CD4-positive, alpha-beta memory T cell (primary cell): Measurements from ENCODE around the gene TACC2. TPM values are rescaled to one million over a fixed set of nuclear protein-coding genes. Genes with fewer than 3 reads are reported as not detected.
"Not testable (repeated sequence)": the region's sequence is repeated elsewhere in the genome, so short reads cannot be mapped to it uniquely, and the experiment has no call there.

Experiments
- CTCF ChIA-PET: fragments of 350-600 bp; sonication (Branson Sonifier 250); formaldehyde crosslinking; loops from one replicate; lab custom pipeline; 2021; ENCODE audit warnings: inconsistent platforms; ENCODE audit not compliant: partially characterized antibody; lab: Charles Lee
- POLR2A ChIA-PET: fragments of 350-600 bp; sonication (Branson Sonifier 250); formaldehyde crosslinking; loops from one replicate; lab custom pipeline; 2021; ENCODE audit not compliant: partially characterized antibody; lab: Charles Lee
- DNase-seq, 5 donors: peaks; one replicate each; pipeline versions ENCODE4 v3.0.0 to v3.0.0-alpha.2; 2020 to 2022; ENCODE audit warnings: mixed read lengths in 1 of 5
- H3K27ac ChIP-seq: one replicate; pipeline ENCODE4 v1.7.0; 2013; ENCODE audit warnings: low read depth, low read length
- H3K27me3 ChIP-seq: 2 replicates; pipeline ENCODE4 v1.7.0; 2013; ENCODE audit warnings: mild to moderate bottlenecking, low read length, moderate library complexity; ENCODE audit not compliant: insufficient read depth
- H3K36me3 ChIP-seq: 2 replicates; pipeline ENCODE4 v1.7.0; 2013; ENCODE audit warnings: mild to moderate bottlenecking, low read length, moderate library complexity; ENCODE audit not compliant: insufficient read depth
- H3K4me1 ChIP-seq: 2 replicates; pipeline ENCODE4 v1.7.0; 2013; ENCODE audit warnings: mild to moderate bottlenecking, low read length, moderate library complexity; ENCODE audit not compliant: insufficient read depth
- H3K4me3 ChIP-seq, 2 donors: one replicate each; pipeline ENCODE4 v1.7.0; 2013; ENCODE audit warnings: low read length in 2 of 2, mild to moderate bottlenecking in 1 of 2
- H3K9me3 ChIP-seq, 2 donors: one replicate each; pipeline ENCODE4 v1.7.0; 2013; ENCODE audit warnings: low read length in 2 of 2, control low read depth in 1 of 2; ENCODE audit not compliant: control insufficient read depth in 1 of 2
- H3K27ac Mint-ChIP-seq, 7 donors: one replicate each; pipeline ENCODE4 v1.8.0; 2020 to 2021; ENCODE audit warnings: mixed read lengths in 7 of 7, mild to moderate bottlenecking in 6 of 7, inconsistent platforms in 3 of 7, moderate library complexity in 3 of 7
- H3K27me3 Mint-ChIP-seq, 2 donors: one replicate each; pipeline ENCODE4 v1.8.0; 2020 to 2021; ENCODE audit warnings: mixed read lengths in 2 of 2
- H3K36me3 Mint-ChIP-seq, 2 donors: one replicate each; pipeline ENCODE4 v1.8.0; 2020 to 2021; ENCODE audit warnings: mixed read lengths in 2 of 2, inconsistent platforms in 1 of 2, mild to moderate bottlenecking in 1 of 2
- H3K4me1 Mint-ChIP-seq, 4 donors: one replicate each; pipeline ENCODE4 v1.8.0; 2020 to 2021; ENCODE audit warnings: mixed read lengths in 4 of 4, mild to moderate bottlenecking in 1 of 4
- H3K4me3 Mint-ChIP-seq, 8 donors: one replicate each; pipeline ENCODE4 v1.8.0; 2020 to 2021; ENCODE audit warnings: mixed read lengths in 8 of 8, mild to moderate bottlenecking in 7 of 8, moderate library complexity in 6 of 8, inconsistent platforms in 3 of 8
- H3K9me3 Mint-ChIP-seq, 8 donors: one replicate each; pipeline ENCODE4 v1.8.0; 2020 to 2021; ENCODE audit warnings: mixed read lengths in 8 of 8, mild to moderate bottlenecking in 5 of 8, inconsistent platforms in 3 of 8, moderate library complexity in 1 of 8
- intact Hi-C: fragments of 100-400 bp; cut with micrococcal nuclease; formaldehyde crosslinking; loops from one replicate; pipeline ENCODE4 v1.15.1; 2023
- polyA plus RNA-seq, 2 donors: library from polyadenylated mRNA; unstranded; fragments of 300-500 nt; fragmentation: Illumina TruSeq; gene quantifications; one replicate each; pipeline ENCODE4 v1.2.3, GENCODE V29; 2021
- total RNA-seq, 2 experiments: library from RNA; stranded (reverse); gene quantifications; one replicate each; pipeline ENCODE4 v1.2.3, GENCODE V29; 2021

TACC2 gene
- total and polyA plus RNA-seq, 4 experiments from 2014 or later, result not detected

GRCh38 chr10:122108786-122109185 is 119.8 kb downstream of the TACC2 start:
- H3K27ac ChIP-seq, CTCF ChIA-PET, DNase-seq, POLR2A ChIA-PET, H3K4me3 Mint-ChIP-seq, H3K27ac Mint-ChIP-seq, H3K4me1 Mint-ChIP-seq, H3K9me3 Mint-ChIP-seq, H3K4me3 ChIP-seq, H3K36me3 ChIP-seq, intact Hi-C loops, H3K9me3 ChIP-seq, H3K36me3 Mint-ChIP-seq, H3K27me3 ChIP-seq, H3K4me1 ChIP-seq: not testable (repeated sequence)
- H3K27me3 Mint-ChIP-seq, result peaks cover 17 to 23% of the 10 kb centered on the region in 2 donors

GRCh38 chr10:122112021-122112616 is 123.2 kb downstream of the TACC2 start:
- Histone ChIP-seq H3K4me3 (no peak overlapping the region), H3K27ac (no peak overlapping the region), H3K27me3 (peaks cover 12% of the 10 kb centered on the region), H3K36me3 (no peaks in the 10 kb centered on the region), H3K4me1 (no peaks in the 10 kb centered on the region), H3K9me3 (no peaks in the 10 kb centered on the region)
- POLR2A ChIA-PET, result no interaction called here
- H3K9me3 Mint-ChIP-seq, result peaks cover 0 to 2% (median 0%) of the 10 kb centered on the region in 8 donors
- H3K36me3 Mint-ChIP-seq, result no peaks in the 10 kb centered on the region
- intact Hi-C loops, result no loop called here
- DNase-seq, result no peak
- peaks cover 35 to 44% of the 10 kb centered on the region in 2 donors for H3K27me3 Mint-ChIP-seq
- CTCF ChIA-PET, result no interaction called here
- no peak overlapping the region for H3K4me3 Mint-ChIP-seq
- H3K27ac Mint-ChIP-seq, result no peak overlapping the region
- peaks cover 0 to 11% (median under 1%) of the 10 kb centered on the region in 4 donors for H3K4me1 Mint-ChIP-seq

GRCh38 chr10:122112625-122113160 is 123.7 kb downstream of the TACC2 start:
- no peaks in the 10 kb centered on the region for H3K36me3 ChIP-seq
- Mint-ChIP-seq H3K4me3 (no peak overlapping the region), H3K27me3 (peaks cover 37 to 44% of the 10 kb centered on the region in 2 donors), H3K27ac (no peak overlapping the region), H3K36me3 (no peaks in the 10 kb centered on the region), H3K4me1 (peaks cover 0 to 11% (median under 1%) of the 10 kb centered on the region in 4 donors), H3K9me3 (peaks cover 0 to 2% (median 0%) of the 10 kb centered on the region in 8 donors)
- no peaks in the 10 kb centered on the region for H3K9me3 ChIP-seq
- POLR2A ChIA-PET, result no interaction called here
- H3K4me3 ChIP-seq, result no peak overlapping the region
- no peak overlapping the region for H3K27ac ChIP-seq
- H3K27me3 ChIP-seq, result peaks cover 12% of the 10 kb centered on the region
- CTCF ChIA-PET, result no interaction called here
- H3K4me1 ChIP-seq, result no peaks in the 10 kb centered on the region
- intact Hi-C loops, result no loop called here
- no peak for DNase-seq

GRCh38 chr10:122113161-122113944 is 124.4 kb downstream of the TACC2 start:
- Mint-ChIP-seq H3K27me3 (peaks cover 38 to 44% of the 10 kb centered on the region in 2 donors), H3K27ac (no peak overlapping the region), H3K4me3 (peak overlapping the region in 2 of 8 donors; percentile 64 to 77), H3K4me1 (peaks cover 0 to 11% (median under 1%) of the 10 kb centered on the region in 4 donors), H3K36me3 (no peaks in the 10 kb centered on the region), H3K9me3 (peaks cover 0 to 2% (median 0%) of the 10 kb centered on the region in 8 donors)
- H3K36me3 ChIP-seq, result no peaks in the 10 kb centered on the region
- H3K9me3 ChIP-seq, result no peaks in the 10 kb centered on the region
- intact Hi-C loops, result no loop called here
- no peaks in the 10 kb centered on the region for H3K4me1 ChIP-seq
- H3K27me3 ChIP-seq, result peaks cover 12% of the 10 kb centered on the region
- no peak overlapping the region for H3K4me3 ChIP-seq
- POLR2A ChIA-PET, result no interaction called here
- H3K27ac ChIP-seq, result no peak overlapping the region
- CTCF ChIA-PET, result no interaction called here
- DNase-seq, result no peak

GRCh38 chr10:122113945-122114747 is 125.2 kb downstream of the TACC2 start:
- Histone ChIP-seq H3K4me1 (no peaks in the 10 kb centered on the region), H3K9me3 (no peaks in the 10 kb centered on the region), H3K27me3 (peaks cover 12% of the 10 kb centered on the region), H3K36me3 (no peaks in the 10 kb centered on the region), H3K27ac (no peak overlapping the region), H3K4me3 (no peak overlapping the region)
- Mint-ChIP-seq H3K4me3 (peak overlapping the region in 2 of 8 donors; percentile 64 to 77), H3K27me3 (peaks cover 38 to 44% of the 10 kb centered on the region in 2 donors), H3K9me3 (peaks cover 0 to 2% (median 0%) of the 10 kb centered on the region in 8 donors), H3K4me1 (peaks cover 0 to 11% (median under 1%) of the 10 kb centered on the region in 4 donors), H3K27ac (no peak overlapping the region), H3K36me3 (no peaks in the 10 kb centered on the region)
- no peak for DNase-seq
- CTCF ChIA-PET, result no interaction called here
- POLR2A ChIA-PET, result no interaction called here
- intact Hi-C loops, result no loop called here

GRCh38 chr10:122115874-122116273 is 126.9 kb downstream of the TACC2 start:
- ChIA-PET POLR2A (no interaction called here), CTCF (no interaction called here)
- peaks cover 0 to 11% (median under 1%) of the 10 kb centered on the region in 4 donors for H3K4me1 Mint-ChIP-seq
- H3K4me3 Mint-ChIP-seq, result no peak overlapping the region
- H3K36me3 Mint-ChIP-seq, result no peaks in the 10 kb centered on the region
- H3K4me1 ChIP-seq, result no peaks in the 10 kb centered on the region
- H3K9me3 Mint-ChIP-seq, result peaks cover 0 to 1% (median 0%) of the 10 kb centered on the region in 8 donors
- no peaks in the 10 kb centered on the region for H3K9me3 ChIP-seq
- intact Hi-C loops, result no loop called here
- no peak for DNase-seq
- peaks cover 12% of the 10 kb centered on the region for H3K27me3 ChIP-seq
- H3K27ac ChIP-seq, result no peak overlapping the region
- H3K27me3 Mint-ChIP-seq, result peaks cover 33 to 36% of the 10 kb centered on the region in 2 donors
- no peaks in the 10 kb centered on the region for H3K36me3 ChIP-seq
- H3K27ac Mint-ChIP-seq, result no peak overlapping the region
- no peak overlapping the region for H3K4me3 ChIP-seq

GRCh38 chr10:122116331-122116730 is 127.4 kb downstream of the TACC2 start:
- H3K4me1 Mint-ChIP-seq, result peaks cover 0 to 11% (median under 1%) of the 10 kb centered on the region in 4 donors
- intact Hi-C loops, result no loop called here
- H3K36me3 Mint-ChIP-seq, result no peaks in the 10 kb centered on the region
- no peak for DNase-seq
- no peak overlapping the region for H3K27ac Mint-ChIP-seq
- H3K4me3 ChIP-seq, result no peak overlapping the region
- H3K4me1 ChIP-seq, result no peaks in the 10 kb centered on the region
- H3K9me3 Mint-ChIP-seq, result no peaks in the 10 kb centered on the region
- peaks cover 29 to 32% of the 10 kb centered on the region in 2 donors for H3K27me3 Mint-ChIP-seq
- H3K27me3 ChIP-seq, result peaks cover 12% of the 10 kb centered on the region
- POLR2A ChIA-PET, result no interaction called here
- no peak overlapping the region for H3K27ac ChIP-seq
- CTCF ChIA-PET, result no interaction called here
- H3K4me3 Mint-ChIP-seq, result no peak overlapping the region
- no peaks in the 10 kb centered on the region for H3K36me3 ChIP-seq
- no peaks in the 10 kb centered on the region for H3K9me3 ChIP-seq
